ENCODE measurements around the gene ORC2. TPM values are rescaled to one million over a fixed set of nuclear protein-coding genes. Genes with fewer than 3 reads are reported as not detected.
"Not testable (repeated sequence)": the region's sequence is repeated elsewhere in the genome, so short reads cannot be mapped to it uniquely, and the experiment has no call there.

Gene ORC2
- total RNA-seq, 6 experiments from 2014 or later, result 5.3 to 13.6 (median 8.4) TPM

GRCh38 chr2:200975672-200976071, 12.2 kb upstream of the ORC2 start:
- Histone ChIP-seq H3K4me3 (no peak overlapping the region), H3K27me3 (no peaks in the 10 kb centered on the region), H3K27ac (no peak overlapping the region), H3K4me1 (no peaks in the 10 kb centered on the region), H3K36me3 (peaks cover 0 to 3% (median 0%) of the 10 kb centered on the region in 4 donors), H3K9me3 (no peaks in the 10 kb centered on the region)
- no peak for TF ChIP-seq POLR2A (IDR thresholded peaks at IDR 0.05)
- no peak for TF ChIP-seq CTCF (IDR thresholded peaks at IDR 0.05)
- ATAC-seq (no peak), DNase-seq (no peak)
- intact Hi-C loops (cut with DNase I), result no loop called here

GRCh38 chr2:200970057-200970456, 6.6 kb upstream of the ORC2 start:
- H3K27ac ChIP-seq; H3K27me3 ChIP-seq; H3K36me3 ChIP-seq; H3K9me3 ChIP-seq; ATAC-seq; DNase-seq; H3K4me3 ChIP-seq; intact Hi-C loops (cut with DNase I); H3K4me1 ChIP-seq: not testable (repeated sequence)
- WGBS (ENCODE audit: insufficient coverage, low coverage, low lambda C conversion rate, missing lambda C conversion rate), result 100% methylated on average over 3 of the region's 3 CpGs

GRCh38 chr2:200968735-200969134, 5.3 kb upstream of the ORC2 start:
- 83% methylated on average over 2 of the region's 2 CpGs for WGBS (ENCODE audit: insufficient coverage, low coverage, low lambda C conversion rate, missing lambda C conversion rate)
- no peak for TF ChIP-seq POLR2A (IDR thresholded peaks at IDR 0.05)
- no peak for TF ChIP-seq CTCF (IDR thresholded peaks at IDR 0.05)
- H3K4me1 ChIP-seq, result peaks cover 0 to 9% (median 3%) of the 10 kb centered on the region in 4 donors
- DNase-seq (no peak), ATAC-seq (no peak)
- no peaks in the 10 kb centered on the region for H3K9me3 ChIP-seq
- intact Hi-C loops (cut with DNase I), result no loop called here
- H3K27ac ChIP-seq, result no peak overlapping the region
- H3K4me3 ChIP-seq, result no peak overlapping the region
- no peaks in the 10 kb centered on the region for H3K36me3 ChIP-seq
- H3K27me3 ChIP-seq, result no peaks in the 10 kb centered on the region

- 67% methylated on average over 1 of the region's 1 CpG for WGBS (ENCODE audit: insufficient coverage, low coverage, low lambda C conversion rate, missing lambda C conversion rate)
- H3K4me3 ChIP-seq, result no peak overlapping the region
- ATAC-seq (no peak), DNase-seq (no peak)
- no peak overlapping the region for H3K27ac ChIP-seq
- intact Hi-C loops (cut with DNase I), result no loop called here
- TF ChIP-seq POLR2A (IDR thresholded peaks at IDR 0.05), result no peak
- TF ChIP-seq CTCF (IDR thresholded peaks at IDR 0.05), result no peak
- peaks cover 0 to 9% (median 3%) of the 10 kb centered on the region in 4 donors for H3K4me1 ChIP-seq
- H3K27me3 ChIP-seq, result no peaks in the 10 kb centered on the region
- no peaks in the 10 kb centered on the region for H3K9me3 ChIP-seq
- no peaks in the 10 kb centered on the region for H3K36me3 ChIP-seq
Measured at GRCh38 chr2:200968162-200968561, 4.7 kb upstream of the ORC2 start.

- intact Hi-C loops (cut with DNase I), result no loop called here
- H3K4me1 ChIP-seq, result peaks cover 0 to 18% (median 11%) of the 10 kb centered on the region in 4 donors
- no peak overlapping the region for H3K27ac ChIP-seq
- DNase-seq (no peak), ATAC-seq (no peak)
- TF ChIP-seq CTCF (IDR thresholded peaks at IDR 0.05), result no peak
- TF ChIP-seq POLR2A (IDR thresholded peaks at IDR 0.05), result no peak
- H3K9me3 ChIP-seq, result no peaks in the 10 kb centered on the region
- WGBS (ENCODE audit: insufficient coverage, low coverage, low lambda C conversion rate, missing lambda C conversion rate), result 87% methylated on average over 4 of the region's 4 CpGs
- H3K36me3 ChIP-seq, result no peaks in the 10 kb centered on the region
- H3K27me3 ChIP-seq, result no peaks in the 10 kb centered on the region
- H3K4me3 ChIP-seq, result no peak overlapping the region
Measured at GRCh38 chr2:200966770-200967169, 3.3 kb upstream of the ORC2 start.

Data from right lobe of liver (tissue), 6 donors.